Esophagus muscularis mucosa (tissue), 4 donors: ENCODE results near the gene LTN1. TPM values are rescaled to one million over a fixed set of nuclear protein-coding genes. Genes with fewer than 3 reads are reported as not detected.
"Not testable (repeated sequence)": the region's sequence is repeated elsewhere in the genome, so short reads cannot be mapped to it uniquely, and the experiment has no call there.

Source experiments
- DNase-seq: peaks from one replicate; pipeline ENCODE4 v3.0.0-alpha.2; 2017; ENCODE audit errors: extremely low spot score
- H3K27ac ChIP-seq, 4 donors: fragments of 200-600 bp; sonication (generic); replicated peaks in 1 of 4; 1 replicate in 3 of 4; 2 replicates in 1 of 4; pipeline ENCODE4 v1.5.1; 2016 to 2019; ENCODE audit warnings: mild to moderate bottlenecking in 1 of 4
- H3K27me3 ChIP-seq, 4 donors: fragments of 200-600 bp; sonication (generic); one replicate each; pipeline versions ENCODE4 v1.5.1 to v1.6.0; 2016 to 2019
- H3K36me3 ChIP-seq, 4 donors: fragments of 200-600 bp; sonication (generic); one replicate each; pipeline ENCODE4 v1.5.1; 2016 to 2019
- H3K4me1 ChIP-seq, 4 donors: fragments of 200-600 bp; sonication (generic); one replicate each; pipeline ENCODE4 v1.5.1; 2016 to 2019
- H3K4me3 ChIP-seq, 4 donors: fragments of 200-600 bp; sonication (generic); 1 replicate in 2 of 4; 2 replicates in 2 of 4; pipeline ENCODE4 v1.5.1; 2016 to 2019; ENCODE audit warnings: mild to moderate bottlenecking in 4 of 4, moderate library complexity in 1 of 4
- H3K9me3 ChIP-seq, 4 donors: fragments of 200-600 bp; sonication (generic); 1 replicate in 3 of 4; 2 replicates in 1 of 4; pipeline ENCODE4 v1.5.1; 2016 to 2019
- CTCF ChIP-seq, 3 experiments: fragments of 200-600 bp in 2 of 3; fragments of 450-650 bp in 1 of 3; sonication (generic) in 2 of 3; IDR thresholded peaks; one replicate each; pipeline ENCODE4 v1.5.1; 2017 to 2019; ENCODE audit warnings: antibody characterized with exemption in 3 of 3, mild to moderate bottlenecking in 2 of 3, moderate library complexity in 1 of 3
- EP300 ChIP-seq: sonication (generic); formaldehyde crosslinking; IDR thresholded peaks from one replicate; pipeline ENCODE4 v1.6.1; 2017; ENCODE audit warnings: antibody characterized with exemption
- POLR2A ChIP-seq: fragments of 450-650 bp; IDR thresholded peaks from one replicate; pipeline ENCODE4 v1.6.1; 2017; ENCODE audit warnings: antibody characterized with exemption, moderate library complexity, mild to moderate bottlenecking, low read depth
- POLR2AphosphoS5 ChIP-seq, 2 donors: sonication (generic); formaldehyde crosslinking; IDR thresholded peaks; one replicate each; pipeline ENCODE4 v1.6.1; 2017; ENCODE audit warnings: antibody characterized with exemption in 2 of 2
- WGBS: methylation state at CpG from one replicate; pipeline ENCODE4 v1.1.5; 2018; 5-methylcytosine and 5-hydroxymethylcytosine counted together
- intact Hi-C: fragments of 100-400 bp; cut with DNase I; formaldehyde crosslinking; loops from one replicate; pipeline ENCODE4 v1.15.1; 2023
- total RNA-seq, 4 donors: library from RNA; depleted of rRNA; stranded (reverse); fragments of >200 nt; gene quantifications; one replicate each; pipeline versions ENCODE4 v1.1.0 to v1.2.1, GENCODE V29; 2016

Gene LTN1
- total RNA-seq, 4 donors from 2014 or later, result 19.4 to 39.7 (median 26.5) TPM

DNA sequence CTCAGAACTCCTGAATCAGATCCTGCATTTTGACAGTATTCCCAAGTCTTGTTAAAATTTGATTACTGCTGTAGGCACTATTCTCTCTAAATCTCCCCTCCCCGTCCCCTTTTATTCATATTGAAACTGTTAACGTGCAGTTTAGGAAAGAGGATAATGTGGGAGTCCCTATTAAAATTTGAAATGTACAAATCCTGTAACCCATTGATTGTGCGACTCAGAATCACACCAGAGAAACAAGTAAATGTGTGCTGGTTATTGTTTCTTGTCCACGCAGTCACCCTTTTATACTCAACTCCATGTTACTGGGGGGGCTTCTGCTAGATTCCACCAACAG lies 584 bp upstream of the LTN1 start:
- TF ChIP-seq CTCF (IDR thresholded peaks at IDR 0.05) (no peak), EP300 (no peak), POLR2AphosphoS5 (IDR thresholded peaks at IDR 0.05) (no peak), POLR2A (no peak)
- intact Hi-C loops, result no loop called here
- 58% methylated on average over 4 of the region's 4 CpGs for WGBS

DNA sequence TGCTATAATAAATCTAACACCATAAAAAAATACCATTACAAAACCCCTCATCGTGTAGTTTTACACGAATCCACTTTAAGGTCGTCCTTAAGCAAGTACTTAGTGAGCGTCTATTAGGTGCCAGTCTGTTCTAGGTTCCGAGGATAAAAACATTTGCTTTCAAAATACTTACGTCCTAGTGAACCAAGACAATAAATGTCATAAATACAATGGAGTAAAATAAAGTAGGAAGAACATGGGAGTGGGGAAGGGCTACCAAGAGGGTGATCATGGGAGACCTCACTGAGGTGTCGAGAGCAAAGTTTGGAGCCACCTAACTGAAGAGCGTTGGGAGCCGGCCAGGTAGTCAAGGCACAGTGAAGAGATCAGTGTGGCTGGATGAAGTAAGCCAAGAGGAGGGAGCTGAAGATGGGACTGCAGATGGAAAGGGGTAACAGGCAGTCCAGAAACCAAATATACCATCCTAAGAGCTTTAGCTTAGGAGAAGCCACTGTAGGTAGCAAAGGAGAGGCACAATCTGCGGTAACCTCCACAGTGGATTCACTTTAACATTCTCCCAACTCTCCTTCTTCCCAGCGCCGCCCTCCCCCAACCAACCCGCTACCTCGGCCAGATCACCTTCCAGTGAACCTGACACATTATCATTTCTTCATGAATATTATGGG lies 684 bp downstream of the LTN1 start:
- intact Hi-C loops, result no loop called here
- Histone ChIP-seq H3K4me1 (peaks cover 14 to 32% (median 28%) of the 10 kb centered on the region in 4 donors), H3K4me3 (peak overlapping the region; percentile 80 to 99 (median 88)), H3K27me3 (no peaks in the 10 kb centered on the region), H3K36me3 (peaks cover 0 to under 1% (median 0%) of the 10 kb centered on the region in 4 donors), H3K9me3 (no peaks in the 10 kb centered on the region), H3K27ac (peak overlapping the region; percentile 87 to 92 (median 90))
- TF ChIP-seq CTCF (IDR thresholded peaks at IDR 0.05) (no peak), POLR2A (no peak), EP300 (no peak), POLR2AphosphoS5 (IDR thresholded peaks at IDR 0.05) (no peak)
- 7% methylated on average over 14 of the region's 14 CpGs for WGBS
- no peak for DNase-seq

More for the DNA sequence above, 584 bp upstream of the LTN1 start:
- Histone ChIP-seq H3K4me1 (peaks cover 14 to 32% (median 28%) of the 10 kb centered on the region in 4 donors), H3K36me3 (peaks cover 0 to 7% (median 0%) of the 10 kb centered on the region in 4 donors), H3K9me3 (no peaks in the 10 kb centered on the region), H3K27me3 (no peaks in the 10 kb centered on the region), H3K27ac (peak overlapping the region; percentile 87 to 92 (median 90)), H3K4me3 (peak overlapping the region; percentile 80 to 99 (median 88))
- DNase-seq, result no peak

- H3K4me3 ChIP-seq, H3K27ac ChIP-seq, H3K9me3 ChIP-seq, intact Hi-C loops, H3K27me3 ChIP-seq, DNase-seq: not testable (repeated sequence)
- 87% methylated on average over 6 of the region's 6 CpGs for WGBS
- Histone ChIP-seq H3K36me3 (peaks cover 0 to 28% (median 21%) of the 10 kb centered on the region in 4 donors), H3K4me1 (peaks cover 14 to 28% (median 24%) of the 10 kb centered on the region in 4 donors)
These were observed 4.5 kb downstream of the LTN1 start for GRCh38 chr21:28988146-28988545.

GRCh38 chr21:28986677-28987076 lies 6.0 kb downstream of the LTN1 start:
- Histone ChIP-seq H3K4me1 (peaks cover 10 to 21% (median 17%) of the 10 kb centered on the region in 4 donors), H3K9me3 (no peaks in the 10 kb centered on the region), H3K36me3 (peaks cover 7 to 43% (median 35%) of the 10 kb centered on the region in 4 donors), H3K27ac (no peak overlapping the region), H3K27me3 (no peaks in the 10 kb centered on the region), H3K4me3 (no peak overlapping the region)
- TF ChIP-seq CTCF (IDR thresholded peaks at IDR 0.05), result no peak
- intact Hi-C loops, result no loop called here
- 86% methylated on average over 4 of the region's 4 CpGs for WGBS
- DNase-seq, result no peak

DNA sequence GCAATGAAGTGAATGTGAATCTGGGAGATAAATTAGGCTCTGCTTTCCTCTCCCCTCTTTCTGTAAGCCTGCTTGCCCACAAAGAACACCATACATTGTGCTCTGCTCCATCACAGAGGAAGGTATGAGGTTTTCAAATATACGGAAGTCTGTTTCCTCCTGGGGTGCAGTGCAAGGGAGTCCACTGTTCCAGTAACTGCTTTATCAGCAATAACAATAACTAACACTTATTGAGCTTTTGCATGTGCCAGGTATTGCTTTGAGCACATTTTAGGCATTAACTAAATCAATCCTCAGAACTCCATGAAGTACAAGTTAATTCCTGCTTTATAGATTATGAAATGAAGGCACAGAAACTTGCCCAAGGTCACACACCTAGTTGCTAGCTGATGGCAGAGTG lies 10.0 kb downstream of the LTN1 start:
- TF ChIP-seq CTCF (IDR thresholded peaks at IDR 0.05), result no peak
- no peak for TF ChIP-seq POLR2A
- no peak for TF ChIP-seq POLR2AphosphoS5 (IDR thresholded peaks at IDR 0.05)
- TF ChIP-seq EP300, result no peak
- Histone ChIP-seq H3K9me3 (no peaks in the 10 kb centered on the region), H3K27ac (no peak overlapping the region), H3K4me3 (no peak overlapping the region), H3K4me1 (no peaks in the 10 kb centered on the region), H3K27me3 (no peaks in the 10 kb centered on the region), H3K36me3 (peaks cover 14 to 82% (median 66%) of the 10 kb centered on the region in 4 donors)
- no peak for DNase-seq
- WGBS, result 91% methylated on average over 1 of the region's 1 CpG
- intact Hi-C loops, result no loop called here
